ENCODE results near the gene AS3MT.
"Not testable (repeated sequence)": the region's sequence is repeated elsewhere in the genome, so short reads cannot be mapped to it uniquely, and the experiment has no call there.

AS3MT gene

DNA sequence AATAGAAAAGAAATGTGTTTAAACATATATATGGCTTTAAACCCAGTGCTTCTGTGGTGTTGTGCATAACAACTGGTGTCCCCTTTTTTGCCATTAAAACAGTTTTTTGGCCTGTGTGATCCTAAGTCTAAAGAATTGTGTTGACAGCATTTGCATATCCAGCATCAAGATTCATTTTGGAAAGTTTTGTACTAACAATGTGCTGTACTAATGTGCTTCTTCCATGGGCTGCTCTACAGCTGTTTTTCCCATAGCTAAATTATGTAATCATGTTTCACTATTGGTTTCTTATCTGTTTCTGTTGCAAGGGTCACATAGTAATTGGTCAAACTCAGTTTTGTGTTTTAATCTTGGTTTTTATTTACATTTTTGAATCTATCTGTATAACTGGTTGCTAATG lies 54.3 kb downstream of the AS3MT start:
- TF ChIP-seq, protein P1, sequence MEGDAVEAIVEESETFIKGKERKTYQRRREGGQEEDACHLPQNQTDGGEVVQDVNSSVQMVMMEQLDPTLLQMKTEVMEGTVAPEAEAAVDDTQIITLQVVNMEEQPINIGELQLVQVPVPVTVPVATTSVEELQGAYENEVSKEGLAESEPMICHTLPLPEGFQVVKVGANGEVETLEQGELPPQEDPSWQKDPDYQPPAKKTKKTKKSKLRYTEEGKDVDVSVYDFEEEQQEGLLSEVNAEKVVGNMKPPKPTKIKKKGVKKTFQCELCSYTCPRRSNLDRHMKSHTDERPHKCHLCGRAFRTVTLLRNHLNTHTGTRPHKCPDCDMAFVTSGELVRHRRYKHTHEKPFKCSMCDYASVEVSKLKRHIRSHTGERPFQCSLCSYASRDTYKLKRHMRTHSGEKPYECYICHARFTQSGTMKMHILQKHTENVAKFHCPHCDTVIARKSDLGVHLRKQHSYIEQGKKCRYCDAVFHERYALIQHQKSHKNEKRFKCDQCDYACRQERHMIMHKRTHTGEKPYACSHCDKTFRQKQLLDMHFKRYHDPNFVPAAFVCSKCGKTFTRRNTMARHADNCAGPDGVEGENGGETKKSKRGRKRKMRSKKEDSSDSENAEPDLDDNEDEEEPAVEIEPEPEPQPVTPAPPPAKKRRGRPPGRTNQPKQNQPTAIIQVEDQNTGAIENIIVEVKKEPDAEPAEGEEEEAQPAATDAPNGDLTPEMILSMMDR (conservative IDR thresholded peaks at IDR 0.05; ENCODE audit: low read length) = no peak
- H3K4me3 ChIP-seq (ENCODE audit: low read length) = no peak overlapping the region
- no peak for DNase-seq (ENCODE audit: low read depth)

- TF ChIP-seq, protein P1 (conservative IDR thresholded peaks at IDR 0.05; ENCODE audit: low read length) = no peak
- no peak overlapping the region for H3K4me3 ChIP-seq (ENCODE audit: low read length)
- DNase-seq (ENCODE audit: low read depth) = no peak
Measured at GRCh38 chr10:102926842-102927241, 57.6 kb downstream of the AS3MT start.

DNA sequence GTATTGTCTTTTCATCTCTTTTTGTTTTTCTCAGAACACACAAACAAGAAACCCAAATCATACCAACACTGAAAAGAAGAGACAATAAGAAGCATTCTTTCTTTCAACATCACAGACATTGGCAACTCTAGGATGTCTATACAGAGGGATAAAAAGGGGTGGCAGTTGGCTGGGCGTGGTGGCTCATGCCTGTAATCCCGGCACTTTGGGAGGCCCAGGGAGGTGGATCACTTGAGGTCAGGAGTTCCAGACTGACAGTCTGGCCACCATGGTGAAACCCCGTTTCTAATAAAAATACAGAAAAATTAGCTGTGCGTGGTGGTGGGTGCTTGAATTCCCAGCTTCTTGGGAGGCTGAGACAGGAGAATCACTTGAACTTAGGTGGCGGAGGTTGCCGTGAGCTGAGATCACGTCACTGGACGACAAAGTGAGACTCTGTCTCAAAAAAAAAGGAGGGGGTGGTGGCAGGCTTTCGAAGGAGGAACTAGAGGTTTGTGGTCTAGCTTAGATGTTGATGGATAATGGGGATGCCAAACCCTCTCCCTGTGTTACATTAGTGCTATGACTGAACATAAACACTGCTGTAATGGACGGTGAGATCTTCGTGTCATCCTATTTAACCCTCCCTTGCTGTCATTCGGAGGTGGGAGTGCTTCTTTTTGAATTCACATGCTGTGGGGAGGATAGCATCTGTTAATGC lies 58.2 kb downstream of the AS3MT start:
- TF ChIP-seq, protein P1 (conservative IDR thresholded peaks at IDR 0.05; ENCODE audit: low read length) = no peak
- no peak overlapping the region for H3K4me3 ChIP-seq (ENCODE audit: low read length)
- no peak for DNase-seq (ENCODE audit: low read depth)

DNA sequence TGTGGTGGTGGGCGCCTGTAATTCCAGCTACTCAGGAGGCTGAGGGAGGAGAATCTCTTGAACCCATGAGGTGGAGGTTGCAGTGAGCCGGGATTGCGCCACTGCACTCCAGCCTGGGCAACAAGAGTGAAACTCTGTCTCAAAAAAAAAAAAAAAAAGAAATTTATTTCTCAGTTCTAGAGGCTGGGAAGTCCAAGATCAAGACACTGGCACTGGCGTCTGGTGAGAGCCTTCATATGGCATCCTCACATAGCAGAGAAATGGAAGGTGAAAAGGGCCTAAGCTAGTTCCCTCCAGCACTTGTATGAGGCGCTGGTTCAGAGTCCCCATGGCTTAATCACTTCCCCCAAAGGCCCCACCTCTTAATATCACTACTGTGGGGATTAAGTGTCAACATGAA lies 59.2 kb downstream of the AS3MT start:
- DNase-seq (ENCODE audit: low read depth); H3K4me3 ChIP-seq (ENCODE audit: low read length): not testable (repeated sequence)

- DNase-seq (ENCODE audit: low read depth) = no peak
- TF ChIP-seq, protein P1 (conservative IDR thresholded peaks at IDR 0.05; ENCODE audit: low read length) = no peak
- H3K4me3 ChIP-seq (ENCODE audit: low read length) = no peak overlapping the region
Measured at GRCh38 chr10:102930720-102931119, 61.5 kb downstream of the AS3MT start.

DNA sequence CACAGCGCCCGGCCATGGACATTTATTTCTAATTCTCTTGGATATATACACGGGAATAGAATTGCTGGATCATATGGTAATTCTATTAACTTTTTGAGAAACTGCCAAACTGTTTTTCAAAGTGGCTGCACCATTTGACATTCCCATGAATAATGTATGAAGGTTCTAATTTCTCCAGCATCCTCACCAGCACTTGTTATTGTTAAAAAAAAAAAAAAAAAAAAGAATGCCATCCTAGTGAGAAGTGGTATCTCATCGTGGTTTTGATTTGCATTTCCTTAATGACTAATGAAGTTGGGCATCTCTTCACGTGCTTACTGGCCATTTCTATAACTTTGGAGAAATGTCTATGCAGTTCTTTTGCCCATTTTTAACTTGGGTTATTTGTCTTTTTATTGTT lies 62.4 kb downstream of the AS3MT start:
- TF ChIP-seq, protein P1 (conservative IDR thresholded peaks at IDR 0.05; ENCODE audit: low read length) = no peak
- no peak for DNase-seq (ENCODE audit: low read depth)
- no peak overlapping the region for H3K4me3 ChIP-seq (ENCODE audit: low read length)

DNA sequence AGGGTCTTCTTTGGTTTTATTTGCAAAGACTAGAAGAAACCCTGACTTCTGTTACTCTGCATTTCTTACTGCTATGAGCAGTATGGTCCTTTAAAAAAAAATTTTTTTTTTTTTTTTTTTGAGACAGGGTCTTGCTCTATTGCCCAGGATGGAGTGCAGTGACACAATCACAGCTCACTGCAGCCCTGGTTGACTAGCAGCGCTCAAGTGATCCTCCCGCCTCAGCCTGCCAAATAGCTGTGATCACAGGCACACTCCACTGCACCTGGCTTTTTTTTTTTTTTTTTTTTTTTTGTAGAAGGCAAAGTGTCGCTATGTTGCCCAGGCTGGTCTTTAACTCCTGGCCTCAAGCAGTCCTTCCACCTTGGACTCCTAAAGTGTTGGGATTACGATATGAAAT lies 66.2 kb downstream of the AS3MT start:
- H3K4me3 ChIP-seq (ENCODE audit: low read length) = no peak overlapping the region
- DNase-seq (ENCODE audit: low read depth) = no peak
- TF ChIP-seq, protein P1 (conservative IDR thresholded peaks at IDR 0.05; ENCODE audit: low read length) = no peak

Data from AG10803 (cell line).